ENCODE measurements around the gene EPC1.

- TF ChIP-seq CTCF (IDR thresholded peaks at IDR 0.05; ENCODE audit: low read length) (no peak), EZH2 (IDR thresholded peaks at IDR 0.05; ENCODE audit: borderline replicate concordance, low read length) (no peak)
These were observed 93.7 kb downstream of the EPC1 start for GRCh38 chr10:32253276-32253675.
